ENCODE data around the gene SLC9A8. TPM values are rescaled to one million over a fixed set of nuclear protein-coding genes. Genes with fewer than 3 reads are reported as not detected.

SLC9A8 gene
- total and polyA plus RNA-seq, 2 of the 4 experiments (the other 2 are of a cell fraction), result 4.1 to 5.0 TPM

GRCh38 chr20:49892817-49893216 lies 80.2 kb downstream of the SLC9A8 start:
- Histone ChIP-seq H3K9ac (ENCODE audit: low read depth, low read length) (no peak overlapping the region), H2AK5ac (ENCODE audit: low read depth, low read length) (no peak overlapping the region; the same call in 1 of the 2 replicates), H2BK15ac (ENCODE audit: low read depth, low read length) (no peak overlapping the region), H3K14ac (replicated peaks; ENCODE audit: low read depth, low read length) (0 out of 2 replicates have a peak overlapping the region, but pooled peaks have one; percentile 17), H3K4me3 (ENCODE audit: insufficient read depth, low read depth, low read length) (no peak overlapping the region), H3K56ac (ENCODE audit: extremely low read depth, insufficient read depth, low read length) (no peak overlapping the region), H3K18ac (ENCODE audit: low read depth, low read length) (no peak overlapping the region), H2BK20ac (ENCODE audit: low read depth, low read length) (no peak overlapping the region), H3K27ac (ENCODE audit: insufficient read depth, low read length) (no peak overlapping the region), H2BK120ac (ENCODE audit: low read depth, low read length) (no peak overlapping the region), H3K9me1 (ENCODE audit: insufficient read depth, low read length) (no peaks in the 10 kb centered on the region), H3K4me2 (ENCODE audit: low read depth, low read length) (no peak overlapping the region), H3K4ac (ENCODE audit: low read depth, low read length) (peak overlapping the region; percentile 16; the same call in 1 of the 2 replicates), H4K5ac (ENCODE audit: low read depth, low read length) (no peak overlapping the region), H2BK5ac (ENCODE audit: low read depth, low read length, poor library complexity, severe bottlenecking) (no peak overlapping the region), H4K91ac (ENCODE audit: insufficient read depth, low read depth, low read length) (no peak overlapping the region), H4K20me1 (ENCODE audit: insufficient read depth, low read length) (0 out of 2 replicates have a peak, but pooled peaks cover 9% of the 10 kb centered on the region), H3K36me3 (ENCODE audit: control insufficient read depth, insufficient read depth, low read length) (peaks cover 1% of the 10 kb centered on the region; the same call in 1 of the 2 replicates), H4K8ac (ENCODE audit: low read depth in 2 of 2, low read length in 2 of 2) (no peak overlapping the region), H3K9me3 (ENCODE audit: control insufficient read depth, insufficient read depth, low read length) (no peaks in the 10 kb centered on the region), H3K79me1 (ENCODE audit: low read depth in 1 of 2, low read length in 2 of 2) (peaks cover 0 to 4% of the 10 kb centered on the region in 2 experiments; a peak in 1 of 4 replicates), H2AK9ac (replicated peaks; ENCODE audit: low read depth, low read length, poor library complexity) (no peak overlapping the region), H3K4me1 (ENCODE audit: control insufficient read depth, insufficient read depth, low read length) (peaks cover 24% of the 10 kb centered on the region), H3K27me3 (ENCODE audit: control insufficient read depth, insufficient read depth, low read length) (no peaks in the 10 kb centered on the region), H2AFZ (replicated peaks; ENCODE audit: low read length, poor library complexity) (no peak overlapping the region), H3K23ac (ENCODE audit: low read depth, low read length) (no peak overlapping the region)
- ATAC-seq (ENCODE audit: low read depth) (no peak), DNase-seq (no peak)
- dilution Hi-C loops (cut with HindIII; ENCODE audit: low sequenced_read_pairs, unreplicated experiment), result no loop called here
- TF ChIP-seq MXI1 (IDR thresholded peaks at IDR 0.05; ENCODE audit: borderline replicate concordance, low read depth, low read length) (no peak), POLR2A (IDR thresholded peaks at IDR 0.05; ENCODE audit: low read depth, low read length) (no peak), ELK1 (IDR thresholded peaks at IDR 0.05; ENCODE audit: borderline replicate concordance, low read depth, low read length) (no peak), RCOR1 (IDR thresholded peaks at IDR 0.05; ENCODE audit: insufficient replicate concordance, low read length) (no peak), CEBPB (IDR thresholded peaks at IDR 0.05; ENCODE audit: low read depth, low read length) (no peak), MAFK (IDR thresholded peaks at IDR 0.05; ENCODE audit: low read depth, low read length) (no peak), SMC3 (IDR thresholded peaks at IDR 0.05; ENCODE audit: low read depth, low read length) (no peak), CHD1 (IDR thresholded peaks at IDR 0.05; ENCODE audit: low read depth, low read length) (no peak), RAD21 (IDR thresholded peaks at IDR 0.05; ENCODE audit: low read length) (no peak), NFE2L2 (IDR thresholded peaks at IDR 0.05; ENCODE audit: low read depth, low read length) (no peak), MAZ (IDR thresholded peaks at IDR 0.05; ENCODE audit: borderline replicate concordance, low read depth, low read length) (no peak), RFX5 (IDR thresholded peaks at IDR 0.05; ENCODE audit: low read depth, low read length) (no peak)
- TF ChIP-seq, protein P1, sequence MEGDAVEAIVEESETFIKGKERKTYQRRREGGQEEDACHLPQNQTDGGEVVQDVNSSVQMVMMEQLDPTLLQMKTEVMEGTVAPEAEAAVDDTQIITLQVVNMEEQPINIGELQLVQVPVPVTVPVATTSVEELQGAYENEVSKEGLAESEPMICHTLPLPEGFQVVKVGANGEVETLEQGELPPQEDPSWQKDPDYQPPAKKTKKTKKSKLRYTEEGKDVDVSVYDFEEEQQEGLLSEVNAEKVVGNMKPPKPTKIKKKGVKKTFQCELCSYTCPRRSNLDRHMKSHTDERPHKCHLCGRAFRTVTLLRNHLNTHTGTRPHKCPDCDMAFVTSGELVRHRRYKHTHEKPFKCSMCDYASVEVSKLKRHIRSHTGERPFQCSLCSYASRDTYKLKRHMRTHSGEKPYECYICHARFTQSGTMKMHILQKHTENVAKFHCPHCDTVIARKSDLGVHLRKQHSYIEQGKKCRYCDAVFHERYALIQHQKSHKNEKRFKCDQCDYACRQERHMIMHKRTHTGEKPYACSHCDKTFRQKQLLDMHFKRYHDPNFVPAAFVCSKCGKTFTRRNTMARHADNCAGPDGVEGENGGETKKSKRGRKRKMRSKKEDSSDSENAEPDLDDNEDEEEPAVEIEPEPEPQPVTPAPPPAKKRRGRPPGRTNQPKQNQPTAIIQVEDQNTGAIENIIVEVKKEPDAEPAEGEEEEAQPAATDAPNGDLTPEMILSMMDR (conservative IDR thresholded peaks at IDR 0.05; ENCODE audit: low read depth, low read length), result no peak
- TF ChIP-seq, protein P2, sequence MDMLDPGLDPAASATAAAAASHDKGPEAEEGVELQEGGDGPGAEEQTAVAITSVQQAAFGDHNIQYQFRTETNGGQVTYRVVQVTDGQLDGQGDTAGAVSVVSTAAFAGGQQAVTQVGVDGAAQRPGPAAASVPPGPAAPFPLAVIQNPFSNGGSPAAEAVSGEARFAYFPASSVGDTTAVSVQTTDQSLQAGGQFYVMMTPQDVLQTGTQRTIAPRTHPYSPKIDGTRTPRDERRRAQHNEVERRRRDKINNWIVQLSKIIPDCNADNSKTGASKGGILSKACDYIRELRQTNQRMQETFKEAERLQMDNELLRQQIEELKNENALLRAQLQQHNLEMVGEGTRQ (IDR thresholded peaks at IDR 0.05; ENCODE audit: low read depth, low read length), result no peak
- CTCF ChIA-PET, result no interaction called here
- intact Hi-C loops (cut with micrococcal nuclease), result no loop called here
- POLR2A ChIA-PET (ENCODE audit: unreplicated experiment), result no interaction called here
- no TSS peak for BruUV-seq (replicated peaks)
- in situ Hi-C loops (cut with MboI; ENCODE audit: low sequenced_read_pairs), result no loop called here
- WGBS, 2 experiments (ENCODE audit: extremely low coverage in 2 of 2, insufficient read length in 1 of 2), result no CpG with 5 or more reads among the region's 11 CpGs
